NCI-H446 treated with DMSO at 0.1 percent for 48 hours (cell line): Measurements from ENCODE around the gene DNAJC22.
"Not testable (repeated sequence)": the region's sequence is repeated elsewhere in the genome, so short reads cannot be mapped to it uniquely, and the experiment has no call there.

ENCODE experiments used
- DNase-seq: peaks from one replicate; lab custom pipeline; 2025; lab: John Stamatoyannopoulos, UW

The DNAJC22 gene

GRCh38 chr12:49331380-49332222 lies 15.1 kb upstream of the DNAJC22 start:
- DNase-seq: peak; percentile 8

GRCh38 chr12:49332441-49332861 lies 14.2 kb upstream of the DNAJC22 start:
- no peak for DNase-seq

DNA sequence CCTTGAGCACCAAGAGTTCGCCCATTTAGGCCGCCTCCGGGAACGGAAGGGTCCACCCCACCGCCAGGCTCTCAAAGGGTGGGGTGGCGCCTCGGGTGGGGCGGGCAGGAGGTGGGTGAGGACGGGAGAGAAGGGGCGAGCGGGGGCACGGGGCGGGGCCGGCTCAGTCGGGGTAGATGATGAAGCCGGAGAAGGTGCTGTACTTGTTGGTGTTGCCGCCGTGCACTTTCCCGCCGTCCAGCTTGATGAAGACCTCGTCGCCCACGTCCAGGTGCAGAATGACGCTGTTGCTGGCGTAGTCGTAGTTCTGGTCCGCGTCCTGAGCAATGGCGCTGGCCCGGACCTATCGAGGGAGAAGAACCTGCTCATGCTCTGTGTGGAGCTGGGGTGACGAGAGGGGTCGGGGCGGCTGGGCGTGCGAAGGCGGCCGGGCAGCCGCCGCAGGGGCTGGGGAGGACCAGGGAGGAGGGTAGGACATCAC lies 13.8 kb upstream of the DNAJC22 start:
- DNase-seq: no peak

- not testable (repeated sequence) for DNase-seq
Measured at GRCh38 chr12:49333778-49334177, 12.9 kb upstream of the DNAJC22 start.

GRCh38 chr12:49334226-49334625 lies 12.5 kb upstream of the DNAJC22 start:
- no peak for DNase-seq

- DNase-seq: no peak
Measured at GRCh38 chr12:49334681-49335080, 12.0 kb upstream of the DNAJC22 start.

DNA sequence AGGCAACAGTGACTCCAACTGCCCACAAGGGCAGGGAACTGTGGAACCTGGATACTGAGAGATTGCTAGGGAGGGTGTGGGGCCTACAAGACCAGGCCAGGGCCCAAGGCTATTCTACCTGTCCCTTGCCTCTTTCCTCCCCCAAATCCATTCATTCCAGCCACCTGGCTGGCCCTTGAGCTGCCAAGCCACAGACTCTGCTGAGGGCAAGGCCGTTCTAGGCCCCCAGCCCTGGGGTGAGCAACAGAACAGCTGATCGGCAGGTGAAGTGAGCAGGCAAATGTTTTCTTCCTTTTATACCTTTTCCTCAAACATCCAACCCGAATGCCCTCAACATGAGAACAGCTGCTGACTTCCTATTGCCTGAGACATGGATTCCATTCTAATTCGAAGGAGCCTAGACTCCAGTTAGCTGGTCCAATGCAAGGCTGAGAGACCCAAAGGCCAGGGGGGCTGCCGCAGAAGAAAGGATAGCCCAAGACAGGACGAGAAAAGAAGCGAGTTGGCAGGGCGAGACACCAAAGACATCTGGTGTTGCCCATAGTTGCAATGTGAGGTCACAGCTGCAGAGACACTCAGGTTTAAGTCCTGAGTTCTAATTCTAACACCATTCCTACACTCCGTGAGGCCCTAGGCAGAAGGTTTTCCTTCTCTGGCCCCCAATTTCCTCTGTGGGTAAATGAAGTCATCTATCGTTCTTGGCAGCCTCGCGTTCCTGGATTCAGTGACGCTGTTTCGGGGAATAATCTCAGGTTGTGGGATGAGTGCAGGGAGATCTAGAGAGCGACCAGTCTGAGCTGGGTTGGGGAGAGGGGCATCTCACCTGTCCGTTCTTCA lies 11.4 kb upstream of the DNAJC22 start:
- DNase-seq: no peak

DNA sequence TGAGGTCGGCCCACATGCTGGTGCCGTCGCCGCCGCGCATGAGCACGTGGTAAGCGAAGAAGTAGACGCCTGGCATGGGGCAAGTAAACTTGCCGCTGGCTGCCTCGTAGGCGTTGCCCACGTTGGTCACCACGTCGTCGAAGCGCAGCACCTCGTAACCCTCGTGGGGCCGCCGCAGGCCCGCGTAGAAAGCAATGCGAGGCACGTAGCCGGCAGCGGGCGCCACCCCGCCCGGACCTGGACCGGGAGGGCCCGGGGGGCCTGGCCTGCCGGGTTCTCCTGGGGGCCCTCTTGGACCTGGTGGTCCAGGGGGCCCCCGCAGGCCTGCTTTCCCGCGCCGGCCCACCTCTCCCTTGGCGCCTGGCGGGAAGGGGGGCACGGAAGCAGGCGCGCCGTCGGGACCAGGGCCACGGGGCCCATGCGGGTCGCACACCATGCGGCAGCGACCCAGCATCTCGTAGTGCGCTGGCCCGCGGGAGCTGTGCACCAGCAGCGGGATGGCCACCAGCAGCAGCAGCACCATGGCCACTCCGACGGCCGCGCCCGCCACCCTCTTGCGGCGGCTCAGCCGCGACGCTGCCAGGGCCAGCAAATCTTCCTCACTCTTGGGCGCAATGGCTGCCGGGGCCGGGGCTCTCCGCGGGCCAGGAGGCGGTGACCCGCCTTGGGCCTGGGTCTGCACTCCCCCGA lies 10.6 kb upstream of the DNAJC22 start:
- DNase-seq: no peak

DNA sequence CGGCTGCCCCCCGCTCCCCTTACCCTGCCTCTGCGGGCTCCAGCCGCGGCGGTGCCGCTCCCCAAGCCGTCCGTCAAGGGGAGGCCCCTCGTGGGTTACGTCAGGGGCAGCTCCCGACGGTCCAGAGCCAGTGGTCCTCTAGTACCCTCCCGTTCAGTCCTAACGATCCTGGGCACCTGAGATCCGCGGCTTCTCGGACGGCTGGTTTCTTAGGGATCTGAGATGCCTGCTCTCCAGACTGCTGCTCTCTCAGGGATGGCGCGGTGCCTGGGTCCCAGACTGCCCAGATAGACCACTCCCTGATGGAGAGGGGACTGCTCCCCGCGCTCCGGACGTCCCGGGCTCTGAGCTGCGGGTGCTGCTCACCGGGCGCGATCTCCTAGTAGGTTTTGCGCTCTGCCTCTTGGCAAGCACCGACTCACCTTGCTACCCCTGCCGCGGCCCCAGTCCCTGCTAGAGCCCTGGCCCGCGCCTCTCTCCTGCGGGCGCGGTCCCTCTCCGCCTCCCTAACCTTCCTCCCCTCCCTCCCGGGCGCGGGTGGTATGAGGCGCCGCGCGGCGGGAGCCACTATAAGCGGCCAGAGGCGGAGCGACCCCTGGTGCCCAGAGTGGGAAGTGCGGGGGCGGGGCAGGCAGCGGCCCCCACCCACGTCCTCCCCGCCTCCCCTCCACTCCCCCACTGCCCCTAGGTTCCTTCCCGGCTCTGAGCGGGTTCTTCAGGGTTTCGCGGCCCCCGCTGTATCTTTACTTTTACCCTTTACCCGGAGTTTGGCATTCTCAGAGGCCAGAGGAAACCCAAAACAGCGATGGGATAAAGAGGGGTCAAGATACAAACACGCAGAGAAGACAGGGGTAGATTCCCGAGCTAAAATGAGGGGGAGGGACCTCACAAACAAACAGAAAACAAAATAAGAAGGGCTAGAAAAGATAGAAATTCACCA lies 9.8 kb upstream of the DNAJC22 start, which contains the start of gene C1QL4:
Gene C1QL4 (minus strand): TSS at position 544 of the 940 bp plus-strand sequence. CDS start 711 bp downstream, outside the sequence.
- DNase-seq: peak; percentile 53

GRCh38 chr12:49338830-49339463 lies 7.7 kb upstream of the DNAJC22 start:
- DNase-seq: no peak

- peak; percentile 39 for DNase-seq
Measured at GRCh38 chr12:49339464-49339861, 7.2 kb upstream of the DNAJC22 start.

DNA sequence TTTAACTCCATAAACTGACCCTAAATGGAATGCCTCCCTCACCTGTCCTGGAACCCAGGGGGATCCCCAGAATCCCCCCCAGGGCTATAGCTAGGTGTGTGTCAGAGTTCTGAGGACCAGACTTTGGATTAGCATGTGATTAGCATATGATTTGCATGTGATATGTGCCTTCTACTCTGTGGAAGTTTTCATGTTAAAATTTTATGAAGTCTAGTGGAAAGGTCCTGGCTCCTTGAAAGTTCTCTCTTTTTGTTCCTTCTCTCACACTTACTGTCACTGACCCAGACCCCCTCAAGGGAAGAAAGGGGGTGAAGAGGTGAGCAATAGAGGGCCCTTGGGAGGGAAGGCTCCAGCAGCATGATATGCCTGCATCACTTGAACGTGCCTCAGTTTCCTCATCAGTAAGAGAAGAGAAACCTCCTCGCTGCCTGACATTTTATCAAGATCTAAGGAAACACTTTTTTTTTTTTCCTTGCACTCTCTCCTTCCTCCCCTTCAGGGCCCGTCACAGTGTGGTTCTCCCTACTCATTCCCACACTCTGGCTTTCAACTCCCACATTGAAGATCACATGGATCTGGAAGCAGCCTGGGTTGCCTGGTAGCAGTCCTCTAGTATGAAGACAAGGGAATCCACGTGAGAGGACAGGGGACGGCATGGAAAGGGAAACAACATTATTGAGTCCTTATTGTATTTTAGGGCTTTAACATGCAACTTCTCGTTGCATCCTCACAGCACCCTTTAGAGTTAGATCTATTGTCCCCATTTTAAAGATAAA lies 6.4 kb upstream of the DNAJC22 start:
- DNase-seq: no peak

GRCh38 chr12:49340971-49341776 lies 5.5 kb upstream of the DNAJC22 start:
- DNase-seq: no peak

DNA sequence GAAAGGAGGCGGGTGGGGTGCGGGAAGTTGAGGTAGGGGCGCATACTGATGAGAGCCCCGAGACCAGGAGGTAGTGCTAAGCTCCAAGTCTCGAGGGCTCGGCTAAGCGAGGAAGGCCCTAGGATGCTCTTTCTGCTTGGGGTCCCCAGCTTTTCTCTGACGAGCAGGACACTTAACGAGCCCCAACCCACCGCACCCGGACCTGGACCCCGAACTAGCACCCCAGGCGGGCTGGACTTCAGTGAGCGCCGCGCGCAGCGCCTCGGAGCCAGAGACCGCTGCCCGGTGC lies 5.0 kb upstream of the DNAJC22 start:
- DNase-seq: no peak

DNA sequence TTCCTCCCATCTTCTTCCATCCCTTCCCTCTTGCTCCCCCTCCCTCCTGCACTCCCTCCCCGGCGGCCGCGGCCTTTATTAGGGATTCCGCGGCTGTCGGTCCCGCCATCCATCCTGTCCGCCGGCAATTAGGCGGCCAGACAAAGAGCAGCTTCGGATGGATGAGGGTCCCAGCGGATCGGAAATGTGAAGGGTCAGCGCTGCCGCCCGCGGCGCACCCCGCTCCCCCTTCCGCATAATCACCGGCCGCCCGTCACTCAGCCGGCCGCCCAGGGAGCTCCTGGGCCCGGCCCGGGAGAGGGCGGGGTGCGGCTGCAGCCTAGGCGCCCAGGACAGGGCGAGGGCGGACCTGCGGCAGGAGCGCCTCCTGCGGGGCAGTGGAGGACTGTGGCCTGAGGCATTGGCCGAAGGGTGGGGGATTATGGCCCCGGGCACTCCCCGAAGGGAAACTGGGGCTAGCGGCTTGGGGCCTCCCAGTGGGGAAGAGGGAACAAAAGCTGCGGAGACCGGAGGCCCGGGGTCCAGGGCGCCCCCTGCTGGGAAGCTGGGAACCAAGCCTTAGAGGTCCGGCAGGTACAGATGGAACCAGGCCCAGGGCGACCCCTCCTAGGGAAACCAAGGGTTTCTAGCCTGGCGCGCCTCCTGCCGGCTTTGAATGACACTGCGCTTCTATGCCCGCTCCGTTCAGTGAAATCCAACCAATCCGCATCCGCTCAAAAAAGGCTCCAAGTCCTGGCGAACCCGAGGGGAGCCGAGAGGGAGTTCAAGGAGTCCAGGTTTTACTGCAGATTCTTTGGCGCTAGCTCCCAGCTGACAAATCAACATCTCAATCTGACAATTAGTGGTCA lies 4.4 kb upstream of the DNAJC22 start:
- no peak for DNase-seq

DNA sequence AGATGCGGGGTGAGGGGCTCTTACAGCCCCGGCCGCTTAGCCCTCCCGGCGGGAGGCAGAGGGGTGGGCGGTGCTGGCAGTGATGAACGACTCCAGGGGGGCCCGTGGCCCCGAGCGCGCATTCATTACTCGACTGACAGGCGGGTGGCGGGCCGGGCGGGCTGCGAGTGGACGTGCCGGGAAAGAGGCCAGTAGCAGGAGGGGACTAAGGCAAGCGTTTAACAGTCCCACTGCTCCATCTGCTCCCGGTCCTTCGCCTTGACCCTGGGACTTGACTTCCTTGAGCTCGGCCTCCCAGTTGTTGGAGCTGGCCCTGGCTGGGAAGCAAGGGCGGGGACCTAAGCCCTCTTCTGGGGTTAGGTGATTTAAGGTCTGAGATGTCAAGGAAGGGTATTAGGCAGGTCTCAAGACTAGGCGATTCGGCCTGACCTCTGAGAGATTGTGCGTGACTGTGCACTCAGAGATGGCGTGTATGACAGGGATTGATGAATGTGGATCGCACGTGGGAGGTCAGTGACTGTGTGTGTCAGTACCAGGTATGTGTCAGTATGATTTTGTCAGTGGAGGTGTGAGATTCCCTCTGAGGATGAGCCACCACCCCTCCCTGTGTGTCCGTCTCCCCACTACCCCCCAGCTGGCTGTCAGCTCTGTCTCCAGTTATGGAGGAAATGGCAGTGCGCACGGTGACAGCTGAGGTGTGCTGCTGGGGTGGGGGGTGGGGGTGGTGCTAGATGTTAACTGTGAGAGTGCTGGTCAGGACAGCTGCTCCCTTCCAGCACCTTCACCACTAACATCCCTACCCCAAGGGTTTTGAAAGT lies 3.6 kb upstream of the DNAJC22 start:
- DNase-seq: no peak

DNA sequence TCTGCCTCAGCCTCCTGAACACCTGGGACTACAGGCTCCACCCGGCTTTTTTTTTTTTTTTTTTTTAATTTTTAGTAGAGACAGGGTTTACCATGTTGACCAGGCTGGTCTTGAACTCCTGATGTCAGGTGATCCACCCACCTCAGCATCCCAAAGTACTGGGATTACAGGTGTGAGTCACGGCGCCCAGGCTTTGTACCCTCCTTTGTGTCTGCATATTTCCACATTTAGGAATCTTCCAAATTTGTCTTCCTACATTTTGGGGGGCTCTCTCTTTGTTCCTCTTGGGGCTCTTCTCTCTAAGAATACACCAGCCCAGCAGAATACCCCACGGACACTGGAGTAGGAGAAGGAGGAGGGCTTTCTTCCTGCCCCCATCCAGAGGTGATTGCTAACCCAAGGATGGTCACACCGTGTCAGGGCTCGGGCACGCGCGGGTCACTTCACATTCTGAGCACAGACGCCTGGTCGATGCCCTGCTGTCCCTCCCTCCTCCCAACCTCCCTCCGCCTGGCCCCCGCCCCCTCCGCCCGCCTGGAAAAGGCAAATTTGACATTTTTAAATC lies 2.1 kb upstream of the DNAJC22 start:
- DNase-seq: no peak
